HUDEP-2 (cell line): Measurements from ENCODE around the gene DCLRE1C.
"Not testable (repeated sequence)": the region's sequence is repeated elsewhere in the genome, so short reads cannot be mapped to it uniquely, and the experiment has no call there.

ENCODE experiments used
- DNase-seq, 76 experiments: peaks; one replicate each; lab custom pipeline; 2025; ENCODE audit not compliant: unreplicated experiment in 76 of 76; lab: John Stamatoyannopoulos, UW

The DCLRE1C gene

GRCh38 chr10:14954001-14954770 lies at the start of gene DCLRE1C:
Gene DCLRE1C, minus strand, starts transcription at chr10:14954096. Its CDS starts 86 bp downstream, at chr10:14954010.
- DNase-seq = peak in 75 of 76 experiments; percentile 10 to 91 (median 75)

DNA sequence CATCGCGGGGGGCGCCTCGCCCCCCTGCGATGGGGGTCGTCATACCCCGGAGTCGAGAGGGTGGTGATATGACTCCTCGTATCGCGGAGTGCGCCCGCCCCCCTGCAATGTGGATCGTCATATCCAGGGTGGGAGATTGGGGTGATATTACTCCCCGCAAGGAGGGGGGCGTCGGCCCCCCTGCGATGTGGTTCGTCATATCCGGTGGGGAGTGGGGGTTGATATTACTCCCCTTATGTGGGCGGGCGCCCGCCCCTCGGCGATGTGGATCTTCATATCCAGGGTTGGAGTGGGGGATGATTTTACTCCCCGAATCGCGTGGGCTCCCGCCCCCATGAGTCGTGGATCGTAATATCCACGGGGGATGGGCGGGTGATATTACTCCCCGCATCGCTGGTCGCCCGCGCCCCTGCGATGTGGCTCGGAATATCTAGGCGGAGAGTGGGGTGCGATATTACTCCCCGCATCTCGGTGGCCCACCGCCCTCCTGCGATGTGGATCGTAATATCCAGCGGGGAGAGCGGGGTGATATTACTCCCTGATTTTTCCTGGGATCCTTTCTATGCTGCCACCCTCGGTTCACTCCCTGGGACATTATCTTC lies 42.2 kb upstream of the DCLRE1C start:
- no peak for DNase-seq

DNA sequence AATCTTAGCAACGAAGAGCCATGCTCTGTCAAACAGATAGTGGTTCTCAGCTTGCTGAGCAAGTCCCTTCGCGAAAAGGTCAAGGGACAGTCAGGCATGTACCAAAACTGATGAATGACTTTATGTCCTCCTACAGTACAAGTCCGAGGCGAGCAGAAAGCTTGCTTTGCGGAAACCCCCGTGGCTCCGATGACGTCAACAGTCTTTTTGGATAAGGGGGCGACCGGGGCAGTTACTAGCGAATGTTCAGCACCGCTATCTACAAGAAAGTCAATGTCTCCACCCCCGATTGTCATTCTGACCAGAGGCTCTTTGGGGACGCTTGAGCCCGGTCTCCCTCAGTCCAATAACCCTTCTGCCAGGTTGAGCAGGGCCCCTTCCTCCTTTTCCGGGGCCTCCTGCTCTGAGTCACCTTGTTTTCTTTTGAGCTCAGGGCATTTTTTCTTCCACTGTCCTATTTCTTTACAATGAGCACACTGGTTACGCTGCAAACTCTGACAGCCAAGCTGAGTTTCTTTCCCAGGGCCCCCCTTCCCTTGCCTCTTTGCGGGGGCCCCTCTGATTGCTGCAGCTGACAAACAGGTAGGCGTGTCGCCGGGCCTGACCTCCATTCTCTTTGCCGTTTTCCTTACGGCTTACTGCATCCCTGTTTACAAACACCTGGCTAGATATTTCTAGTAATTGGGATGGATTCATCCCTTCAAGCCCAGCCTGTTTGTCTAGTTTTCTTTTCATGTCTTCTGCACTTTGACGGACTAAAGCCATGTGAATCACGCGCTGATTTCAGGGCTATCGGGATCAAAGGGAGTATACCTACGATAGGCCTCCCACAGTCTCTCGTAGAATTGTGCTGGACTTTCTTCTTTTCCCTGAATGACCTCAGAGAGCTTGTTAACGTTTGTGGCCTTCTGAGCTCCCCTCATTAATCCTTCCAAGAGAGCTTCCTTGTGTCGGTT lies 39.9 kb upstream of the DCLRE1C start:
- DNase-seq = not testable (repeated sequence)

DNA sequence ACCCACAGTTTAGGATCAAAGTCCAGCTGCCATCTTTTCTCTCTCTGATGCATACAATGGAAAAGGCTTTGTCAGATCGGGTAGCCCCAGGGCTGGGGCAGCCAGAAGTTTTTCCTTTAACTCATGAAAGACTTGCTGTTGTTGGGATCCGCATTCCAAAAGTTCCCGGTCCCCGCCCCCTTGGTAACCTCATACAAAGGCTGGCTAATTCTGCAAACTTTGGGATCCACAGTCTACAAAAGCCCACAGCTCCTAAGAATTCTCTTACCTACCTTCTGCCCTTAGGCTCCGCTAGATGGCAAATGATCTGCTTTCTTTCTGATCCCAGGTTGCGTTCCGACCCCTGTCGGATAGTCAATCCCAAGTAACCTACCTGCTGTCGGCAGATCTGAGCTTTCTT lies 38.4 kb upstream of the DCLRE1C start:
- DNase-seq = not testable (repeated sequence)

- DNase-seq = peak in 2 of 76 experiments; percentile 1 to 20
Observed at GRCh38 chr10:14991035-14991749, 37.3 kb upstream of the DCLRE1C start.

- DNase-seq = not testable (repeated sequence)
Observed at GRCh38 chr10:14989552-14989951, 35.7 kb upstream of the DCLRE1C start.

- no peak for DNase-seq
Observed at GRCh38 chr10:14982744-14983143, 28.8 kb upstream of the DCLRE1C start.

GRCh38 chr10:14975672-14976273 lies 21.9 kb upstream of the DCLRE1C start:
- no peak for DNase-seq

- not testable (repeated sequence) for DNase-seq
Observed at GRCh38 chr10:14974153-14974998, 20.5 kb upstream of the DCLRE1C start.

DNA sequence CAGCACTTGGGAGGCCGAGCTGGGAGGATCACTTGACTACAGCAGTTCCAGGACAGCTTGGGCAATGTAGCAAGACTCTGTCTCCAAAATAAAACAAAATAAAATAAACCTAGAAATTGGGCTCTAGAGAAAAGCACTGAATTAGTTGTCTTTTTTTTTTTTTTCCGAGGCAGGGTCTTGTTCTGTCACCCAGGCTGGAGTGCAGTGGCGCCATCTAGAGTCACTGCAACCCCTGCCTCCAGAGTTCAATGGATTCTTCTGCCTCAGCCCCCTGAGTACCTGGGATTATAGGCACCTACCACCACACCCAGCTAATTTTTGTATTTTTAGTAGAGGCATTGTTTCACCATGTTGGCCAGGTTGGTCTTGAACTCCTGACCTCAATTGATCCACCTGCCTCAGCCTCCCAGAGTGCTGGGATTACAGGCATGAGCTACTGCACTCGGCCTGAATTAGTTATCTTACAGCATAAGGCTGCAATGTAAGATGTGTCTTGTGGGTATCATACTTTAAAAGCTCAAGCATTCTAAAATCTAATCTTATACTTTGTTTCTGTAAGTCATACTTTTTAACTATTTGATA lies 18.1 kb upstream of the DCLRE1C start:
- peak in 13 of 76 experiments; percentile 1 to 15 (median 8) for DNase-seq

- DNase-seq = no peak
Observed at GRCh38 chr10:14967897-14968296, 14.0 kb upstream of the DCLRE1C start.

DNA sequence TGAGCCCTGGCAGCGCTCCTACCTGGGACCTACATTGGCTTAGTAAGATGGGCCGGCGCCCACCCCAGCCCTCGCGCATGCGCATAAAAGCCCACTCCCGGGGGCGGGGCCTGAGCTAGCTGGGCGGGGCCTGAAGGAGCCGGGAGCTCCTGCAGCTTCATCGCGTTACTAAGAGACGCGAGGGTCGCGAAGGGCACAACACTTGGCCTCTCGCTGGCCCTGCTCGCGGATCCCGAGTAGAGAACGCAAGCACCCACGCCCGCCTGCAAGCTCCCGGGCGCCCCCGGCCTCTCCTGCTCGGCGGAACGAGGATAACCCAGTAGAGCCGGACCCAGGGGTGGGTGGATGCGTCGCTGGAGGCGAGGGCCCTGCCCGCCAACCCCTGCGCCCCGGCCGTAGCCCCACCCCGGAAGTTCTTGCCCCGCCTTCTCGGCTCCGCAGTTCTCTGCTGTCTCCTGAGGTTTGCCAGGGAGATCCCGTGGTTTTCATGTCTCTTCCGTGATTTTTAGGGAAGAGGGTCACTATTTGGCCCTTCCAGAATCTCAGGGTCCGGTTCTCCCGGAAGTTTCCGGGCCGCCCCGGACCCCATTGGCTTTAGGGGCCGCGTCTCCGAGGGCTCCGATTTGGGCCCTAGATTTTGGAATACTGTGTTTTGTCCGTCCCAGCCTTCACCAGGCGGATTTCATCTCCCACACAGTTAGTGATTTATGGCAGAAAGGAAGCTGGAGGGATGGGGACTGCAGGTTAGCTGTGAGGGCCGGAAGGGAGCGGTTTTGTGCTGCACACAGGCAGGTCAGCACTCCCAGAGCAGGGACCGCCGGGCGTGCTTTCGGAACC lies 5.5 kb upstream of the DCLRE1C start, which contains the start of gene MEIG1:
TSS of gene MEIG1 (plus strand) at position 168 of the 837 bp plus-strand sequence. CDS start 7,081 bp downstream, outside the sequence.
- peak in 74 of 76 experiments; percentile 41 to 99 (median 79) for DNase-seq

- DNase-seq = no peak
Observed at GRCh38 chr10:14958872-14959220, 5.0 kb upstream of the DCLRE1C start.

DNA sequence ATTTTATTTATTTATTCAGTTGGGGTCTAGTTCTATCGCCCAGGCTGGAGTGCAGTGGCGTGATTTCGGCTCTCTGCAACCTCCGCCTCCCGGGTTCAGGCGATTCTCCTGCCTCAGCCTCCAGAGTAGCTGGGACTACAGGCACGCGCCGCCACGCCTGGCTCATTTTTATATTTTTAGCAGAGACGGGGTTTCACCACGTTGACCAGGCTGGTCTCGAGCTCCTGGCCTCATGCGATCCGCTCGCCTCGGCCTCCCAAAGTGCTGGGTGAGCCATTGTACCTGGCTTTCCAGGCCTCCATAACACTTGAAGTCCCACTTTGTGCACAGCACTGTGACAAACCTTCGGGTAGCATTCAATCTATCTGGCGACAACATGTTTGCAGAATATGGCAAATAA lies 1.0 kb upstream of the DCLRE1C start:
- no peak for DNase-seq

DNA sequence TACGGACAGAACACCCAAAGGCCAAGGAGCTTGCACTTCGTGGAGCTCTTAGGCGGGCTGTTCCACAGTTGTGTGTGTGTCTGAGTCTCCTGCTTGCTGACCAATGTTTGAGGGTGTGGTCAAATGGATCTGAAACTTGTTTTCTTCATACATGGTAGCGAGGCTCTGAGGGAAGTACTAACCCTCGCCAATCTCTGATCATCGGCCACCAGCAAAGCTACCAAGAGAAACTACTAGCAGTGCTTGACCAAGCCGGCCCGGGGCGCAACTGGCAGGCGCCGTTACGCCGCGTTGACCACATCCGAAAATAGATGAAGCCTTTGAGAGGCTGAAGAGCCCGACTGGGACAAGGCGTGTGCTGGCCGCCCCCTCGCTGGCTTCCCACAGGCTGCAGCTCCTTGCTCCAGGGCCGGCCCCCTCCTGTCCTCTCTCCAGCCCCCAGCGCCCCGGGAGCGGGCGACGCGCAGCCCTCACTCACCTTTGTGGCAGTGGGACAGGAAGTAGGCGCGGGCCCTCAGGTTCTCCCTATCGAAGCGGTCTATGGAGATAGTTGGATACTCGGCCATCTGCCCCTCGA lies 384 bp downstream of the DCLRE1C start:
- peak in 22 of 76 experiments; percentile 7 to 67 (median 24) for DNase-seq

DNA sequence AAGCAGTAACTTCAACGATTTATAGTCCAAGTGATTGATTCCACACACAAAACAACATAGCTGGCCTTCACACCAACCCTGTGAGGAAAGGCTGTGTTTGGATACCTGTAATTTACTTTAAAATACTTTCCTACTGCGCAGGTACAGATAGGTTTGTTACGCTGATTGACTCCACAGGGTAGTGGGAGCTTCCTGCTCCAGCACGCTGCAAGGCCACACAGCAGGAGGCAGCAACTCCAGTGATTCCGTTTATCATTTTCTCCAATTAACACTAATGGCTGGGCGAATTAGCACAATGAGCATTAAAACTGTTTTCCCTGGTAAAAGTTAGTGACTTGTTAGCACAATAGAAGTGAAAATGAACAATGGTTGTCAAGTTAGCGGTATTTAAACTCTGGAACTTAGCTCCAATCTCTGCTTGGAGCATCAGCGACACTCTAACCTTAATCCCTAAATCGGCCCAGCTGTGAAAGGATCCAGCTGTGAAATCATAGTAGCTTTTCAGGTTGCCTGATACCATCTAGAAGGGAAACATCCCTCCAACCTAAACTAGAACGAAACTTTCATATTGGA lies 959 bp downstream of the DCLRE1C start:
- DNase-seq = no peak

- no peak for DNase-seq
Observed at GRCh38 chr10:14949291-14949690, 4.6 kb downstream of the DCLRE1C start.
